IMR-90 (cell line): ENCODE measurements around the gene PSORS1C2. TPM values are rescaled to one million over a fixed set of nuclear protein-coding genes. Genes with fewer than 3 reads are reported as not detected.

ENCODE experiments used
- ATAC-seq: fragments of 200-7000 bp; cut with Tn5 transposase; 2 replicates; pipeline ENCODE4 v1.9.1; 2020; ENCODE audit warnings: low read depth, mild to moderate bottlenecking, moderate library complexity
- BruUV-seq: library from RNA; stranded (reverse); fragments of 400-500 nt; replicated peaks from 2 replicates; lab custom pipeline; 2021; lab: Mats Ljungman, UMichigan
- CTCF ChIA-PET: fragments of 300-600 bp; formaldehyde crosslinking; extraction: SDS; loops from one replicate; lab custom pipeline; 2021; ENCODE audit warnings: antibody characterized with exemption; lab: Yijun Ruan, JAX
- POLR2A ChIA-PET: fragments of 300-600 bp; sonication (Branson Sonifier 250); formaldehyde crosslinking; loops from one replicate; lab custom pipeline; 2022; ENCODE audit warnings: antibody characterized with exemption; ENCODE audit not compliant: unreplicated experiment; lab: Charles Lee
- DNase-seq: peaks from one replicate; pipeline ENCODE4 v3.0.0; 2013
- H2AFZ ChIP-seq: replicated peaks from 2 replicates; pipeline ENCODE3; 2013; ENCODE audit warnings: low read length, mild to moderate bottlenecking; ENCODE audit not compliant: poor library complexity
- H2AK5ac ChIP-seq: 2 replicates; pipeline ENCODE4 v1.6.1; 2013; ENCODE audit warnings: low read depth, low read length, inconsistent platforms
- H2AK9ac ChIP-seq: replicated peaks from 2 replicates; pipeline ENCODE3; 2013; ENCODE audit warnings: mild to moderate bottlenecking, low read depth, low read length, moderate library complexity; ENCODE audit not compliant: poor library complexity
- H2BK120ac ChIP-seq: 2 replicates; pipeline ENCODE4 v1.6.1; 2013; ENCODE audit warnings: low read depth, low read length, inconsistent platforms
- H2BK15ac ChIP-seq: 3 replicates; pipeline ENCODE4 v1.6.1; 2013; ENCODE audit warnings: low read depth, low read length, inconsistent platforms
- H2BK20ac ChIP-seq: 2 replicates; pipeline ENCODE4 v1.6.1; 2013; ENCODE audit warnings: low read depth, mild to moderate bottlenecking, inconsistent platforms, low read length, moderate library complexity
- H2BK5ac ChIP-seq: 2 replicates; pipeline ENCODE4 v1.6.1; 2013; ENCODE audit warnings: mild to moderate bottlenecking, low read depth, low read length, inconsistent platforms; ENCODE audit not compliant: poor library complexity, severe bottlenecking
- H3K14ac ChIP-seq: replicated peaks from 2 replicates; pipeline ENCODE4 v1.6.1; 2013; ENCODE audit warnings: low read depth, low read length, inconsistent platforms
- H3K18ac ChIP-seq: 2 replicates; pipeline ENCODE4 v1.6.1; 2013; ENCODE audit warnings: low read depth, low read length, control low read depth
- H3K23ac ChIP-seq: 2 replicates; pipeline ENCODE4 v1.6.1; 2013; ENCODE audit warnings: low read depth, low read length, inconsistent platforms
- H3K27ac ChIP-seq: 2 replicates; pipeline ENCODE4 v1.5.1; 2013; ENCODE audit warnings: mild to moderate bottlenecking, control low read depth, low read length; ENCODE audit not compliant: insufficient read depth
- H3K27me3 ChIP-seq: 2 replicates; pipeline ENCODE4 v1.6.1; 2013; ENCODE audit warnings: low read length; ENCODE audit not compliant: control insufficient read depth, insufficient read depth
- H3K36me3 ChIP-seq: 2 replicates; pipeline ENCODE4 v1.6.1; 2013; ENCODE audit warnings: low read length, mixed read lengths; ENCODE audit not compliant: control insufficient read depth, insufficient read depth
- H3K4ac ChIP-seq: 2 replicates; pipeline ENCODE4 v1.6.1; 2013; ENCODE audit warnings: low read depth, low read length, inconsistent platforms
- H3K4me1 ChIP-seq: 2 replicates; pipeline ENCODE4 v1.6.1; 2013; ENCODE audit warnings: low read length, mixed read lengths; ENCODE audit not compliant: control insufficient read depth, insufficient read depth
- H3K4me2 ChIP-seq: 2 replicates; pipeline ENCODE4 v1.6.1; 2013; ENCODE audit warnings: low read depth, mild to moderate bottlenecking, control low read depth, low read length, moderate library complexity
- H3K4me3 ChIP-seq: 2 replicates; pipeline ENCODE4 v1.5.1; 2013; ENCODE audit warnings: low read depth, mild to moderate bottlenecking, control low read depth, low read length, moderate library complexity; ENCODE audit not compliant: insufficient read depth
- H3K56ac ChIP-seq: 2 replicates; pipeline ENCODE4 v1.6.1; 2013; ENCODE audit warnings: low read length, inconsistent platforms; ENCODE audit not compliant: insufficient read depth; ENCODE audit errors: extremely low read depth
- H3K79me1 ChIP-seq, 2 experiments: 2 replicates each; pipeline ENCODE4 v1.6.1; 2013; ENCODE audit warnings: low read length in 2 of 2, inconsistent platforms in 1 of 2, low read depth in 1 of 2
- H3K9ac ChIP-seq: 2 replicates; pipeline ENCODE4 v1.6.1; 2013; ENCODE audit warnings: low read depth, low read length, control low read depth
- H3K9me1 ChIP-seq: 2 replicates; pipeline ENCODE4 v1.6.1; 2013; ENCODE audit warnings: low read length, inconsistent platforms; ENCODE audit not compliant: insufficient read depth
- H3K9me3 ChIP-seq: 2 replicates; pipeline ENCODE4 v1.6.1; 2013; ENCODE audit warnings: low read length; ENCODE audit not compliant: control insufficient read depth, insufficient read depth
- H4K20me1 ChIP-seq: 2 replicates; pipeline ENCODE4 v1.6.1; 2013; ENCODE audit warnings: low read length, inconsistent platforms; ENCODE audit not compliant: insufficient read depth
- H4K5ac ChIP-seq: 2 replicates; pipeline ENCODE4 v1.6.1; 2013; ENCODE audit warnings: mild to moderate bottlenecking, low read depth, low read length, control low read depth
- H4K8ac ChIP-seq, 2 experiments: 2 replicates each; pipeline ENCODE4 v1.6.1; 2013; ENCODE audit warnings: low read depth in 2 of 2, low read length in 2 of 2, control low read depth in 1 of 2, inconsistent platforms in 1 of 2
- H4K91ac ChIP-seq: 2 replicates; pipeline ENCODE4 v1.6.1; 2013; ENCODE audit warnings: low read depth, low read length, inconsistent platforms; ENCODE audit not compliant: insufficient read depth
- CEBPB ChIP-seq: IDR thresholded peaks from 2 replicates; pipeline ENCODE4 v1.6.1; 2012; ENCODE audit warnings: low read depth, low read length, improper control_type of control experiment
- ELK1 ChIP-seq: fragments of 150-350 bp; IDR thresholded peaks from 2 replicates; pipeline ENCODE4 v1.6.1; 2016; ENCODE audit warnings: low read depth, mild to moderate bottlenecking, low read length, moderate library complexity, borderline replicate concordance
- MAZ ChIP-seq: IDR thresholded peaks from 2 replicates; pipeline ENCODE4 v1.6.1; 2012; ENCODE audit warnings: low read depth, mild to moderate bottlenecking, low read length, improper control_type of control experiment, moderate library complexity, borderline replicate concordance
- MXI1 ChIP-seq: IDR thresholded peaks from 2 replicates; pipeline ENCODE4 v1.6.1; 2012; ENCODE audit warnings: low read depth, mild to moderate bottlenecking, low read length, moderate library complexity, borderline replicate concordance
- NFE2L2 ChIP-seq: fragments of 150-350 bp; IDR thresholded peaks from 2 replicates; pipeline ENCODE4 v1.6.1; 2016; ENCODE audit warnings: low read depth, mild to moderate bottlenecking, low read length
- RAD21 ChIP-seq: IDR thresholded peaks from 2 replicates; pipeline ENCODE4 v1.6.1; 2012; ENCODE audit warnings: low read length, improper control_type of control experiment
- RCOR1 ChIP-seq: IDR thresholded peaks from 2 replicates; pipeline ENCODE4 v1.6.1; 2012; ENCODE audit warnings: mild to moderate bottlenecking, low read length, improper control_type of control experiment; ENCODE audit not compliant: insufficient replicate concordance
- SMC3 ChIP-seq: fragments of 150-350 bp; IDR thresholded peaks from 2 replicates; pipeline ENCODE4 v1.6.1; 2016; ENCODE audit warnings: low read depth, mild to moderate bottlenecking, antibody characterized with exemption, low read length, moderate library complexity
- USF2 ChIP-seq: fragments of 150-350 bp; IDR thresholded peaks from 2 replicates; pipeline ENCODE4 v1.6.1; 2017; ENCODE audit warnings: mild to moderate bottlenecking, antibody characterized with exemption, low read length, low read depth
- whole genome bisulfite sequencing, 2 experiments: methylation state at CpG; one replicate each; pipeline versions ENCODE4 v1.1.5 to v1.1.7; 2013; ENCODE audit warnings: missing lambda C conversion rate in 2 of 2; ENCODE audit not compliant: insufficient read length in 1 of 2; ENCODE audit errors: extremely low coverage in 2 of 2; 5-methylcytosine and 5-hydroxymethylcytosine counted together
- dilution Hi-C: fragments of 300-500 bp; cut with HindIII; formaldehyde crosslinking; loops from one replicate; pipeline ENCODE4 v1.14.3; 2018; ENCODE audit warnings: low sequenced_read_pairs; ENCODE audit not compliant: unreplicated experiment
- in situ Hi-C: fragments of 300-500 bp; cut with MboI; formaldehyde crosslinking; loops from 3 replicates; pipeline ENCODE4 v1.14.3; 2019; ENCODE audit warnings: low sequenced_read_pairs, inconsistent platforms, mixed read lengths
- intact Hi-C: fragments of 100-400 bp; cut with micrococcal nuclease; formaldehyde crosslinking; loops from 2 replicates; pipeline ENCODE4 v1.10.0; 2022
- polyA plus RNA-seq, 3 experiments: library from polyadenylated mRNA; depleted of rRNA; stranded (reverse); fragments of >200 nt; gene quantifications; 2 replicates each; pipeline ENCODE4 v1.2.3, GENCODE V29; 2012; ENCODE audit warnings: low replicate concordance in 1 of 3
- total RNA-seq: library from RNA; depleted of rRNA; stranded (reverse); fragments of >200 nt; gene quantifications from 2 replicates; pipeline ENCODE4 v1.2.3, GENCODE V29; 2012
- TF ChIP-seq, protein P1 (sequence below): conservative IDR thresholded peaks from 2 replicates; pipeline ENCODE4 v1.5.1; 2012; ENCODE audit warnings: mild to moderate bottlenecking, low read depth, low read length, improper control_type of control experiment

Gene PSORS1C2
- total and polyA plus RNA-seq, 2 of the 4 experiments (the other 2 are of a cell fraction): not detected

GRCh38 chr6:31096215-31096614 lies 42.7 kb downstream of the PSORS1C2 start:
- ATAC-seq: no peak
- Histone ChIP-seq H2BK15ac (no peak overlapping the region), H3K14ac (no peak overlapping the region), H2AFZ (no peak overlapping the region), H3K9me3 (no peaks in the 10 kb centered on the region), H2AK5ac (no peak overlapping the region), H3K18ac (no peak overlapping the region), H3K56ac (no peak overlapping the region), H4K91ac (no peak overlapping the region), H3K27ac (no peak overlapping the region), H3K4ac (no peak overlapping the region), H2AK9ac (no peak overlapping the region), H3K23ac (no peak overlapping the region), H3K9ac (no peak overlapping the region), H4K5ac (no peak overlapping the region), H2BK5ac (no peak overlapping the region), H4K8ac (no peak overlapping the region), H3K27me3 (peaks cover 4% of the 10 kb centered on the region), H3K79me1 (no peaks in the 10 kb centered on the region), H2BK20ac (no peak overlapping the region), H3K4me1 (no peaks in the 10 kb centered on the region), H3K4me2 (no peak overlapping the region), H3K9me1 (no peaks in the 10 kb centered on the region), H2BK120ac (no peak overlapping the region), H3K36me3 (no peaks in the 10 kb centered on the region), H4K20me1 (no peaks in the 10 kb centered on the region), H3K4me3 (no peak overlapping the region)
- intact Hi-C loops (no loop called here), in situ Hi-C loops (loop anchor here (25.0 kb wide), 1 partner anchor 609 kb away; the partner anchor contains the start of gene HLA-E), dilution Hi-C loops (no loop called here)
- no peak for TF ChIP-seq USF2
- TF ChIP-seq NFE2L2: no peak
- no peak for TF ChIP-seq MXI1
- no peak for TF ChIP-seq RCOR1
- TF ChIP-seq SMC3: no peak
- no peak for TF ChIP-seq ELK1
- TF ChIP-seq, protein P1, sequence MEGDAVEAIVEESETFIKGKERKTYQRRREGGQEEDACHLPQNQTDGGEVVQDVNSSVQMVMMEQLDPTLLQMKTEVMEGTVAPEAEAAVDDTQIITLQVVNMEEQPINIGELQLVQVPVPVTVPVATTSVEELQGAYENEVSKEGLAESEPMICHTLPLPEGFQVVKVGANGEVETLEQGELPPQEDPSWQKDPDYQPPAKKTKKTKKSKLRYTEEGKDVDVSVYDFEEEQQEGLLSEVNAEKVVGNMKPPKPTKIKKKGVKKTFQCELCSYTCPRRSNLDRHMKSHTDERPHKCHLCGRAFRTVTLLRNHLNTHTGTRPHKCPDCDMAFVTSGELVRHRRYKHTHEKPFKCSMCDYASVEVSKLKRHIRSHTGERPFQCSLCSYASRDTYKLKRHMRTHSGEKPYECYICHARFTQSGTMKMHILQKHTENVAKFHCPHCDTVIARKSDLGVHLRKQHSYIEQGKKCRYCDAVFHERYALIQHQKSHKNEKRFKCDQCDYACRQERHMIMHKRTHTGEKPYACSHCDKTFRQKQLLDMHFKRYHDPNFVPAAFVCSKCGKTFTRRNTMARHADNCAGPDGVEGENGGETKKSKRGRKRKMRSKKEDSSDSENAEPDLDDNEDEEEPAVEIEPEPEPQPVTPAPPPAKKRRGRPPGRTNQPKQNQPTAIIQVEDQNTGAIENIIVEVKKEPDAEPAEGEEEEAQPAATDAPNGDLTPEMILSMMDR: no peak
- TF ChIP-seq MAZ: no peak
- TF ChIP-seq RAD21: no peak
- no peak for TF ChIP-seq CEBPB
- no TSS peak for BruUV-seq
- whole genome bisulfite sequencing, 2 experiments: 100% methylated on average over 1 of the region's 3 CpGs; no CpG with 5 or more reads in 1 of the 2 experiments
- POLR2A ChIA-PET: no interaction called here
- DNase-seq: no peak
- CTCF ChIA-PET: interaction anchor here (1.2 kb wide), 1 partner anchor 9 kb away, joined by 3 read pairs; no protein-coding TSS in a partner anchor
